ENCODE data around the gene ASNS.

ASNS gene

GRCh38 chr7:97844036-97844435 is 28.2 kb downstream of the ASNS start:
- TF ChIP-seq EZH2 (IDR thresholded peaks at IDR 0.05; ENCODE audit: borderline replicate concordance, low read length): no peak
- peak; percentile 22; the same call in 1 of the 2 replicates for TF ChIP-seq CTCF (IDR thresholded peaks at IDR 0.05; ENCODE audit: low read length)
- Histone ChIP-seq H3K9me2 (ENCODE audit: low read depth, low read length) (no peaks in the 10 kb centered on the region), H2AFZ (ENCODE audit: low read length) (no peak overlapping the region), H3K27me3 (ENCODE audit: insufficient read depth, low read length) (no peaks in the 10 kb centered on the region), H3K9me3 (ENCODE audit: low read length) (no peaks in the 10 kb centered on the region), H3K4me2 (ENCODE audit: low read length) (no peak overlapping the region), H3K9ac (ENCODE audit: low read length) (no peak overlapping the region), H3K4me3 (ENCODE audit: low read depth, low read length, poor library complexity, severe bottlenecking) (no peak overlapping the region), H3F3A (ENCODE audit: insufficient read depth, low read length) (no peaks in the 10 kb centered on the region), H3K79me2 (ENCODE audit: insufficient read depth, low read length) (no peaks in the 10 kb centered on the region), H3K27ac (ENCODE audit: low read depth, low read length, poor library complexity, severe bottlenecking) (no peak overlapping the region), H4K20me1 (ENCODE audit: insufficient read depth, low read length) (no peaks in the 10 kb centered on the region), H3K4me1 (ENCODE audit: insufficient read depth, low read length, severe bottlenecking) (peaks cover 18% of the 10 kb centered on the region), H3K36me3 (ENCODE audit: insufficient read depth, low read length) (no peaks in the 10 kb centered on the region)

GRCh38 chr7:97842772-97843345 is 29.3 kb downstream of the ASNS start:
- no peak for TF ChIP-seq CTCF (IDR thresholded peaks at IDR 0.05; ENCODE audit: low read length)
- TF ChIP-seq EZH2 (IDR thresholded peaks at IDR 0.05; ENCODE audit: borderline replicate concordance, low read length): no peak
- Histone ChIP-seq H3K36me3 (ENCODE audit: insufficient read depth, low read length) (no peaks in the 10 kb centered on the region), H4K20me1 (ENCODE audit: insufficient read depth, low read length) (no peaks in the 10 kb centered on the region), H3K4me3 (ENCODE audit: low read depth, low read length, poor library complexity, severe bottlenecking) (no peak overlapping the region), H3K4me1 (ENCODE audit: insufficient read depth, low read length, severe bottlenecking) (peaks cover 12% of the 10 kb centered on the region), H3F3A (ENCODE audit: insufficient read depth, low read length) (no peaks in the 10 kb centered on the region), H3K9me3 (ENCODE audit: low read length) (no peaks in the 10 kb centered on the region), H3K79me2 (ENCODE audit: insufficient read depth, low read length) (no peaks in the 10 kb centered on the region), H3K4me2 (ENCODE audit: low read length) (no peak overlapping the region), H3K9me2 (ENCODE audit: low read depth, low read length) (no peaks in the 10 kb centered on the region), H3K27me3 (ENCODE audit: insufficient read depth, low read length) (no peaks in the 10 kb centered on the region), H3K27ac (ENCODE audit: low read depth, low read length, poor library complexity, severe bottlenecking) (no peak overlapping the region), H2AFZ (ENCODE audit: low read length) (no peak overlapping the region), H3K9ac (ENCODE audit: low read length) (no peak overlapping the region)

GRCh38 chr7:97842006-97842405 is 30.2 kb downstream of the ASNS start:
- Histone ChIP-seq H3K27me3 (ENCODE audit: insufficient read depth, low read length) (no peaks in the 10 kb centered on the region), H3K9ac (ENCODE audit: low read length) (no peak overlapping the region), H3K36me3 (ENCODE audit: insufficient read depth, low read length) (no peaks in the 10 kb centered on the region), H3K4me1 (ENCODE audit: insufficient read depth, low read length, severe bottlenecking) (peaks cover 3% of the 10 kb centered on the region), H3K9me3 (ENCODE audit: low read length) (no peaks in the 10 kb centered on the region), H2AFZ (ENCODE audit: low read length) (no peak overlapping the region), H3K4me2 (ENCODE audit: low read length) (no peak overlapping the region), H3K9me2 (ENCODE audit: low read depth, low read length) (no peaks in the 10 kb centered on the region), H3F3A (ENCODE audit: insufficient read depth, low read length) (no peaks in the 10 kb centered on the region), H3K27ac (ENCODE audit: low read depth, low read length, poor library complexity, severe bottlenecking) (no peak overlapping the region), H3K79me2 (ENCODE audit: insufficient read depth, low read length) (no peaks in the 10 kb centered on the region), H4K20me1 (ENCODE audit: insufficient read depth, low read length) (no peaks in the 10 kb centered on the region), H3K4me3 (ENCODE audit: low read depth, low read length, poor library complexity, severe bottlenecking) (no peak overlapping the region)
- no peak for TF ChIP-seq EZH2 (IDR thresholded peaks at IDR 0.05; ENCODE audit: borderline replicate concordance, low read length)
- TF ChIP-seq CTCF (IDR thresholded peaks at IDR 0.05; ENCODE audit: low read length): no peak

Data from OCI-LY1 (cell line).